Measurements from ENCODE around the gene CCDC60. TPM values are rescaled to one million over a fixed set of nuclear protein-coding genes. Genes with fewer than 3 reads are reported as not detected.

The CCDC60 gene
- total and polyA plus RNA-seq, 2 of the 13 experiments (the other 11 are each of a cell fraction or from before 2014, with no cell fraction given) = not detected

DNA sequence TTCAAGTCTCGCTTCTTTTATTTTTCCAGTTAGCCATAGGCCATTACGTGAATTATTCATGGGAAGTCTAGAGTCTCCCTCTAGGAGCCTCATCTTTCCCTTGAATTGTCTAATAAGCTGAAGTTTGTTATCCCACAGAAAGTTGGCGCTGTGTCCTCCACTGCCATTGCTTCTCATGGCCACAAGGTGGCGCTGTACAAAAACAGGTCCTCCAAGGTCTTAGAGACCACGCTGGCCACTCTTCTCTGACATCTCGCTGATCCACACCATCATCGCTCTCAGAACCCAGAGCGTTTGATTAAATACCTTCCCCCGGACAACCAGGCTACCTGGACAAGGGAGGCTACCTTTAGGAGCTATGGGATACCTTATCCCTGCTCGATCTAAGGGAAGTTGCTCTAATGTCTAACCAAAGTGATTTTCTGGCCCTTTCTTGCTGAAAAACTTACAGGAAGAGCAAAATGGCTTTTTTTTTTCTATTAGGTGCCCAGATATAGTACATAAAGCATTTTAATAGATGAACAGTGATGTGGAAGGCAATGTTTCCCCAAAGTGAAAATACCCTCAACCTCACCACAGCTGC lies 110.0 kb downstream of the CCDC60 start (continued):
- peak; percentile 82 for TF ChIP-seq CTCF (CRISPR knock-in tag; IDR thresholded peaks at IDR 0.05)
- TF ChIP-seq ZNF44 (CRISPR knock-in tag; IDR thresholded peaks at IDR 0.05) = no peak
- no peak for TF ChIP-seq ZNF616 (CRISPR knock-in tag; IDR thresholded peaks at IDR 0.05; ENCODE audit: low read depth)
- TF ChIP-seq ATF1 (CRISPR knock-in tag; IDR thresholded peaks at IDR 0.05) = no peak
- TF ChIP-seq NR0B2 (CRISPR knock-in tag; IDR thresholded peaks at IDR 0.05) = no peak
- no peak for TF ChIP-seq POGK (CRISPR knock-in tag; conservative IDR thresholded peaks at IDR 0.05)
- no peak for TF ChIP-seq ZBED4 (CRISPR knock-in tag; IDR thresholded peaks at IDR 0.05; ENCODE audit: borderline replicate concordance)
- no peak for TF ChIP-seq TSC22D2 (CRISPR knock-in tag; IDR thresholded peaks at IDR 0.05; ENCODE audit: borderline replicate concordance)
- TF ChIP-seq REL (CRISPR knock-in tag; conservative IDR thresholded peaks at IDR 0.05) = no peak
- TF ChIP-seq ZNF724P (CRISPR knock-in tag; IDR thresholded peaks at IDR 0.05; ENCODE audit: borderline replicate concordance) = no peak
- peak; percentile 46; the same call in 1 of the 2 replicates for TF ChIP-seq RAD21 (CRISPR knock-in tag; IDR thresholded peaks at IDR 0.05)
- no peak for TF ChIP-seq ZNF264 (CRISPR knock-in tag; IDR thresholded peaks at IDR 0.05)
- TF ChIP-seq STAG1 (CRISPR knock-in tag; IDR thresholded peaks at IDR 0.05) = peak; percentile 61
- no peak for TF ChIP-seq RFX5 (IDR thresholded peaks at IDR 0.05; ENCODE audit: low read depth, low read length)
- no peak for TF ChIP-seq LBX2 (CRISPR knock-in tag; IDR thresholded peaks at IDR 0.05; ENCODE audit: borderline replicate concordance)
- no peak for TF ChIP-seq ZNF740 (CRISPR knock-in tag; IDR thresholded peaks at IDR 0.05)
- TF ChIP-seq IRF2 (CRISPR knock-in tag; IDR thresholded peaks at IDR 0.05) = 0 out of 2 replicates have a peak, but pooled peaks have one; percentile 32
- TF ChIP-seq ZNF282 (IDR thresholded peaks at IDR 0.05; ENCODE audit: partially characterized antibody) = no peak
- no peak for TF ChIP-seq ZNF720 (CRISPR knock-in tag; IDR thresholded peaks at IDR 0.05)
- TF ChIP-seq ZNF468 (CRISPR knock-in tag; IDR thresholded peaks at IDR 0.05) = no peak
- TF ChIP-seq ZFP36 (IDR thresholded peaks at IDR 0.05; ENCODE audit: borderline replicate concordance, low read depth, low read length, partially characterized antibody) = peak; percentile 29
- TF ChIP-seq MTA1 (CRISPR knock-in tag; IDR thresholded peaks at IDR 0.05; ENCODE audit: borderline replicate concordance) = no peak
